HG02885 (cell line): ENCODE results near the gene CD68.
"Not testable (repeated sequence)": the region's sequence is repeated elsewhere in the genome, so short reads cannot be mapped to it uniquely, and the experiment has no call there.

Experiments used
- ATAC-seq: cut with Tn5 transposase; IDR thresholded peaks from one replicate; pipeline ENCODE4 v1.9.1; 2021; ENCODE audit warnings: mild to moderate bottlenecking; ENCODE audit not compliant: unreplicated experiment, poor library complexity

Gene CD68

DNA sequence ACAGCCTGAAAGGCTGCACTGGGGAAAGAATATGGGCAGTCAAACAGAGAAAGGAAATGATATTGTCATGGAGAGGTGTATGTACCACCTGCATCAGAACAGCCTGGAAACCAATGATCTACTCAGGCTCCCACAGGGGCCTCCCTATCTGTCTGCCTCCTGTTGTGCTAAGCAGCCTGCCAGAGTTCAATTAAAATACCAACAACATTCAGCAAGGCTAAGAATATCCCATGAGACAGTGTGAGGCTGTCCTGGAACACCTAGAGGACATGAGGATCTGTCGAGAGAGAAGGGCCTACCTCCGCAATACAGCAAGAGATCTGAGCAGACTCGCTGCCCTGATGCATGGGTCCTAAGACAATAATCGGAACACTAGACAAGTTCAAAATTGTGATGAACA is 26.8 kb downstream of the CD68 start:
- ATAC-seq: no peak

GRCh38 chr17:7610641-7611040 is 31.2 kb downstream of the CD68 start:
- ATAC-seq: no peak

DNA sequence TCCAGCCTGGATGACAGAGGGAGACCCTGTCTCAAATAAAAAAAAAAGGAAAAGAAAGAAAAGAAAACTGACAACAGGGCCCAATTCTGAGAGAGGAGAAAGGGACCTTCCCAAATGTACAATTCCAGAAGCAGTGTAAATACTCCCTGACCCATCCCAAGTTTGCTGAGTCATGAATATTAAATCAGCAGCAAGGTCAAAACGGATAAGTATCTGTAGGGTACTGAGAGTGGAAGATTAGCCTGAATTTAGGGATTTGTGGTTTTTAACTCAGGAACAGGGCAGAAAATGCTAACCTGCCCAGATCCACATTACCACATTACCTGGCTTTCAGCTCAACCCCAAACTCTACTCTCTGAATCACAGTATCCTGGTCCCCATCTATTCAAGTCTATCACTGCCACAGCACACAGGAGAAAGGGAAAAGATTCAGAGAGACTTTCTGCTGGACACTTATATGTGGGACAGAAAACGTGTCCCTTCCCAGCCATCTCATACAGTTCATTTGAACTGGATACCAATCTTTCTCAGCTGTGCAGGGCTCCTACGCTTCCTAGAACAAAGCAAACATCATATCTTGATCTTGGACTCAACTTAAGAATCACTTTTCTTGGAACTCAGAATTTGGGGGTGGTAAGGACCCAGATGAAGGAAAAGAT is 32.3 kb downstream of the CD68 start:
- no peak for ATAC-seq

DNA sequence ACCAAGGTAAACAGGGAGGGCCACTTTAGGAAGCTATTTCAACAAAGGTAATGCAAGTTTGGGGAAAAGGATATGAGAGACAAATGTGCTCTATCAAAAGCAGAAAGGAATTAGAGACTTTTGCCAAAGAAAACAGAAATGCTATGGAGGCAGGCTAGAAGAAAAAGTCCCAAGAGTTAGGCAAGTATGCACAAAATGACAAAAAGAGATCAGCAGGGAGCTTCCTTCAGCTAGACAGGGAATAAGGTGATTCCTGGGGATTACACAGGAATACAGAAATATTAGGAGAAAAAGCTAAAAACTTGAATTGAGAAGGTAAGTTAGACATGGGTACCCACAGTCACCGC is 32.8 kb downstream of the CD68 start:
- ATAC-seq: no peak

GRCh38 chr17:7613769-7614424 is 34.5 kb downstream of the CD68 start:
- no peak for ATAC-seq

DNA sequence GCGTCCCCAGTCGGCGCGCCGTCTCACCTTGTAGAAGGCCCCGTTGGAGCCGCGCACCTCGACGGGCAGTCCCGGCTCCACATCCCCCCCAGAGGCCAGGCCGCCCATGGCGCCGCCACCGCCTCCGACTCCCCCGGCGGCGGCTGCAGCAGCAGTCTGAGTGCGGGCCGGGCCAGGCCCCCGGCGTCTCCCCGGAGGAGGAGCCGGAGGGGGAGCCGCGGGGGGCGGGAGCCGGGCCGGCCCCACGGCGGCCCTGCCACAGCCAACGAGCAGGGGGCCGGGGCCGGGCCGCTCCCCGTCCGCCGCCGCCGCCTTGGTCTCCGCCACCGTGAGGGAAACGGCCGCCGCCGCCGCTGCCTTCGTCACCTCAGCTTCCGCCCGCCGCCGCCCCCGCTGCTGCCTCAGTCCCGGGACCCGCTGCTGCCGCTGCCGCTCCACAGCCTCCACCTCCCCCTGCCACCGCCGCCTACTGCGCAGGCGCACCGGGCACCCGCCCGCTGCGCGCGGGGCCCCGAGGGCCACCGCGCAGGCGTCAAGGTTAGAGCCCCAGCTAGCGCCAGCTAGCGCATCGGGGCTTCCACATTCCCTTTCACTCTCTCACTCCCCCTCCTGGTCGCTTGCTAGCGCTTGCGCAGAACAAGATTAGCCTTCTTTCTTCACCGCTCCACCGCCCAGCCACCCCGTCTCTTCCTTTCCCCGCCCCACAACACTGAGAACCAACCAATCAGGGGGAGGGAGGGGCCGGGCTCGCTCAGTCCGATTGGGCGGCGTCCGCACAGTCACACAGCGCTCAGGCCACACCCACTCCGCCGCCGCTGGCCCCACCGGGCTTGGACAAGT is 35.2 kb downstream of the CD68 start, which contains the start of gene FXR2:
Gene FXR2, minus strand, starts transcription at position 473 of the 840 bp plus-strand sequence. Its CDS starts 365 bp downstream, at position 108.
- ATAC-seq: peak; percentile 89

DNA sequence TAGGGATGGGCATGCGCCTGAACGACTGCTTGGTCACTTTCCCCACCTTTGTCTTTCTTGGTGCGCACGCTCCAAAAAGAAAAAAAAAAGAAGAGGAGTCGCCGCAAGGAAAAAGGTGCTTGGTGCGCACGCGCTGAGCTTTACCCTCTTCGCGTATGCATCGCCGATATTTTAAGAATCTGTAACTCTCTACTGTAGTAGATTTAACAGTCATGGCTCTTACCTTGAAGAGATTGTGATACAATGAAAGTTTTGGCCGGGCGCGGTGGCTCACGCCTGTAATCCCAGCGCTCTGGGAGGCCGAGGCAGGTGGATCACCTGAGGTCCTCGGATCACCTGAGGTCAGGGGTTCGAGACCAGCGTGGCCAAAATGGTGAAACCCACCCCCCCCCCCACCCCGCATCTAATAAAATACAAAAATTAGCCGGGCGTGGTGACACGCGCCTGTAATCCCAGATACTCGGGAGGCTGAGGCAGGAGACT is 35.9 kb downstream of the CD68 start:
- ATAC-seq: no peak

GRCh38 chr17:7618608-7619007 is 39.2 kb downstream of the CD68 start:
- no peak for ATAC-seq

- no peak for ATAC-seq
These were observed 41.4 kb downstream of the CD68 start for GRCh38 chr17:7620835-7621234.

DNA sequence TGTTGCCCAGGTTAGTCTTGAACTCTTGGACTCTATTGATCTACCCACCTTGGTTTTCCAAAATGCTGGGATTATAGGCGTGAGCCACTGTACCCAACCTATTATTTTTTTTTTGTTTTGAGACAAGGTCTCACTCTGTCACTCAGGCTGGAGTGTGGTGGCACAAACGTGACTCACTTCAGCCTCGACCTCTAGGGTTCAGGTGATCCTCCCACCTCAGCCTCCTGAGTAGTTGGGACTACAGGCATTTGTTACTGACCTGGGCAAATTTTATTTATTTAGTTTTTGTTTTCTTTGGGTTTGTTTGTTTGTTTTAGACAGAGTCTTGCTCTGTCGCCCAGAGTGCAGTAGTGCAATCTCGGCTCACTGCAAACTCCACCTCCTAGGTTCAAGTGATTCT is 44.2 kb downstream of the CD68 start:
- ATAC-seq: no peak

GRCh38 chr17:7625749-7626148 is 46.3 kb downstream of the CD68 start:
- ATAC-seq: not testable (repeated sequence)

- no peak for ATAC-seq
These were observed 46.9 kb downstream of the CD68 start for GRCh38 chr17:7626307-7626706.

- no peak for ATAC-seq
These were observed 47.5 kb downstream of the CD68 start for GRCh38 chr17:7626956-7627249.

GRCh38 chr17:7627250-7628121 is 48.0 kb downstream of the CD68 start, which contains the start of gene SAT2:
TSS of gene SAT2 (minus strand) at chr17:7627821. CDS start at chr17:7627635, 186 bp downstream.
- peak; percentile 93 for ATAC-seq

- ATAC-seq: no peak
These were observed 50.6 kb downstream of the CD68 start, which contains the start of gene SHBG for GRCh38 chr17:7629939-7630571. TSS of gene SHBG (plus strand) at chr17:7630135. CDS start at chr17:7630173, 38 bp downstream.
